IPS-15b (cell line): Measurements from ENCODE around the gene SORT1.
A peak's percentile ranks its signal among the peaks of the same experiment; 100 is the strongest.

Experiments used
- H3K27me3 ChIP-seq: one replicate; pipeline ENCODE4 v1.6.1; 2013; ENCODE audit warnings: low read length; ENCODE audit not compliant: control insufficient read depth, insufficient read depth
- H3K36me3 ChIP-seq: one replicate; pipeline ENCODE4 v1.6.1; 2013; ENCODE audit warnings: low read length; ENCODE audit not compliant: control insufficient read depth, insufficient read depth
- H3K4me1 ChIP-seq: one replicate; pipeline ENCODE4 v1.6.1; 2013; ENCODE audit warnings: mild to moderate bottlenecking, low read length; ENCODE audit not compliant: control insufficient read depth, insufficient read depth
- H3K4me3 ChIP-seq: one replicate; pipeline ENCODE4 v1.5.1; 2013; ENCODE audit warnings: low read depth, low read length
- H3K9ac ChIP-seq: one replicate; pipeline ENCODE4 v1.6.1; 2013; ENCODE audit warnings: low read depth, mild to moderate bottlenecking, low read length
- H3K9me3 ChIP-seq: one replicate; pipeline ENCODE4 v1.6.1; 2013; ENCODE audit warnings: mild to moderate bottlenecking, low read length; ENCODE audit not compliant: control insufficient read depth, insufficient read depth

The SORT1 gene

GRCh38 chr1:109425391-109426280 lies 27.9 kb upstream of the SORT1 start:
- Histone ChIP-seq H3K9ac (peak overlapping the region; percentile 47), H3K9me3 (no peaks in the 10 kb centered on the region), H3K36me3 (peaks cover 4% of the 10 kb centered on the region), H3K4me3 (peak overlapping the region; percentile 68), H3K4me1 (no peaks in the 10 kb centered on the region), H3K27me3 (no peaks in the 10 kb centered on the region)

- Histone ChIP-seq H3K36me3 (peaks cover 4% of the 10 kb centered on the region), H3K9ac (no peak overlapping the region), H3K4me3 (no peak overlapping the region), H3K9me3 (no peaks in the 10 kb centered on the region), H3K4me1 (no peaks in the 10 kb centered on the region), H3K27me3 (no peaks in the 10 kb centered on the region)
Measured at GRCh38 chr1:109423498-109423897, 25.8 kb upstream of the SORT1 start.

- Histone ChIP-seq H3K9ac (no peak overlapping the region), H3K36me3 (peaks cover 34% of the 10 kb centered on the region), H3K4me1 (no peaks in the 10 kb centered on the region), H3K9me3 (no peaks in the 10 kb centered on the region), H3K4me3 (no peak overlapping the region), H3K27me3 (no peaks in the 10 kb centered on the region)
Measured at GRCh38 chr1:109412551-109412950, 14.8 kb upstream of the SORT1 start.

- no peak overlapping the region for H3K9ac ChIP-seq
- peaks cover 26% of the 10 kb centered on the region for H3K36me3 ChIP-seq
- H3K4me1 ChIP-seq = no peaks in the 10 kb centered on the region
- H3K4me3 ChIP-seq = no peak overlapping the region
- no peaks in the 10 kb centered on the region for H3K9me3 ChIP-seq
- no peaks in the 10 kb centered on the region for H3K27me3 ChIP-seq
Measured at GRCh38 chr1:109404838-109405237, 7.1 kb upstream of the SORT1 start.

GRCh38 chr1:109402025-109402424 lies 4.3 kb upstream of the SORT1 start:
- Histone ChIP-seq H3K4me1 (peaks cover 5% of the 10 kb centered on the region), H3K9ac (no peak overlapping the region), H3K4me3 (no peak overlapping the region), H3K27me3 (no peaks in the 10 kb centered on the region), H3K36me3 (peaks cover 10% of the 10 kb centered on the region), H3K9me3 (no peaks in the 10 kb centered on the region)

GRCh38 chr1:109400035-109400655 lies 2.4 kb upstream of the SORT1 start:
- peaks cover 11% of the 10 kb centered on the region for H3K4me1 ChIP-seq
- no peak overlapping the region for H3K4me3 ChIP-seq
- H3K27me3 ChIP-seq = no peaks in the 10 kb centered on the region
- H3K36me3 ChIP-seq = peaks cover 10% of the 10 kb centered on the region
- no peaks in the 10 kb centered on the region for H3K9me3 ChIP-seq
- H3K9ac ChIP-seq = no peak overlapping the region

GRCh38 chr1:109399326-109399957 lies 1.7 kb upstream of the SORT1 start:
- Histone ChIP-seq H3K4me1 (peaks cover 11% of the 10 kb centered on the region), H3K36me3 (peaks cover 10% of the 10 kb centered on the region), H3K9me3 (no peaks in the 10 kb centered on the region), H3K27me3 (no peaks in the 10 kb centered on the region), H3K4me3 (no peak overlapping the region), H3K9ac (no peak overlapping the region)

GRCh38 chr1:109398343-109399225 lies 866 bp upstream of the SORT1 start:
- H3K9ac ChIP-seq = peak overlapping the region; percentile 68
- H3K27me3 ChIP-seq = no peaks in the 10 kb centered on the region

GRCh38 chr1:109396871-109397580 lies 692 bp downstream of the SORT1 start:
- Histone ChIP-seq H3K36me3 (no peaks in the 10 kb centered on the region), H3K9ac (no peak overlapping the region), H3K27me3 (no peaks in the 10 kb centered on the region), H3K9me3 (no peaks in the 10 kb centered on the region), H3K4me3 (peak overlapping the region; percentile 66), H3K4me1 (peaks cover 11% of the 10 kb centered on the region)

More at GRCh38 chr1:109398343-109399225, 866 bp upstream of the SORT1 start:
- no peaks in the 10 kb centered on the region for H3K9me3 ChIP-seq
- H3K4me1 ChIP-seq = peaks cover 11% of the 10 kb centered on the region
- peaks cover 5% of the 10 kb centered on the region for H3K36me3 ChIP-seq
- H3K4me3 ChIP-seq = peak overlapping the region; percentile 57

GRCh38 chr1:109396513-109396839 lies 1.2 kb downstream of the SORT1 start:
- H3K9ac ChIP-seq = no peak overlapping the region
- peak overlapping the region; percentile 66 for H3K4me3 ChIP-seq
- H3K36me3 ChIP-seq = no peaks in the 10 kb centered on the region
- H3K27me3 ChIP-seq = no peaks in the 10 kb centered on the region
- peaks cover 11% of the 10 kb centered on the region for H3K4me1 ChIP-seq
- H3K9me3 ChIP-seq = no peaks in the 10 kb centered on the region
